GM19099 (cell line): ENCODE data around the gene PLEK.

Experiments
- POLR2A ChIP-seq: IDR thresholded peaks from 3 replicates; pipeline ENCODE4 v1.6.1; 2011; ENCODE audit warnings: low read depth; ENCODE audit not compliant: insufficient read length; ENCODE audit errors: extremely low read depth

PLEK gene

GRCh38 chr2:68368654-68369336 is 3.7 kb downstream of the PLEK start:
- TF ChIP-seq POLR2A: no peak

- TF ChIP-seq POLR2A: no peak
Measured at GRCh38 chr2:68369337-68369734, 4.3 kb downstream of the PLEK start.

- TF ChIP-seq POLR2A: no peak
Measured at GRCh38 chr2:68371138-68371537, 6.1 kb downstream of the PLEK start.

- TF ChIP-seq POLR2A: no peak
Measured at GRCh38 chr2:68371581-68371980, 6.5 kb downstream of the PLEK start.

- no peak for TF ChIP-seq POLR2A
Measured at GRCh38 chr2:68372485-68372884, 7.4 kb downstream of the PLEK start.

GRCh38 chr2:68374184-68374583 is 9.1 kb downstream of the PLEK start:
- TF ChIP-seq POLR2A: no peak

GRCh38 chr2:68375582-68375981 is 10.5 kb downstream of the PLEK start:
- TF ChIP-seq POLR2A: no peak

GRCh38 chr2:68377137-68377780 is 12.2 kb downstream of the PLEK start:
- TF ChIP-seq POLR2A: no peak

GRCh38 chr2:68379184-68379708 is 14.2 kb downstream of the PLEK start:
- TF ChIP-seq POLR2A: no peak

- no peak for TF ChIP-seq POLR2A
Measured at GRCh38 chr2:68383778-68384177, 18.7 kb downstream of the PLEK start.

GRCh38 chr2:68384485-68385107 is 19.5 kb downstream of the PLEK start:
- no peak for TF ChIP-seq POLR2A

- no peak for TF ChIP-seq POLR2A
Measured at GRCh38 chr2:68385220-68385906, 20.3 kb downstream of the PLEK start.

- TF ChIP-seq POLR2A: no peak
Measured at GRCh38 chr2:68385907-68386287, 20.8 kb downstream of the PLEK start.

- no peak for TF ChIP-seq POLR2A
Measured at GRCh38 chr2:68386365-68386764, 21.3 kb downstream of the PLEK start.
